Measurements from ENCODE around the gene ZC3H18.

- TF ChIP-seq, protein P1, sequence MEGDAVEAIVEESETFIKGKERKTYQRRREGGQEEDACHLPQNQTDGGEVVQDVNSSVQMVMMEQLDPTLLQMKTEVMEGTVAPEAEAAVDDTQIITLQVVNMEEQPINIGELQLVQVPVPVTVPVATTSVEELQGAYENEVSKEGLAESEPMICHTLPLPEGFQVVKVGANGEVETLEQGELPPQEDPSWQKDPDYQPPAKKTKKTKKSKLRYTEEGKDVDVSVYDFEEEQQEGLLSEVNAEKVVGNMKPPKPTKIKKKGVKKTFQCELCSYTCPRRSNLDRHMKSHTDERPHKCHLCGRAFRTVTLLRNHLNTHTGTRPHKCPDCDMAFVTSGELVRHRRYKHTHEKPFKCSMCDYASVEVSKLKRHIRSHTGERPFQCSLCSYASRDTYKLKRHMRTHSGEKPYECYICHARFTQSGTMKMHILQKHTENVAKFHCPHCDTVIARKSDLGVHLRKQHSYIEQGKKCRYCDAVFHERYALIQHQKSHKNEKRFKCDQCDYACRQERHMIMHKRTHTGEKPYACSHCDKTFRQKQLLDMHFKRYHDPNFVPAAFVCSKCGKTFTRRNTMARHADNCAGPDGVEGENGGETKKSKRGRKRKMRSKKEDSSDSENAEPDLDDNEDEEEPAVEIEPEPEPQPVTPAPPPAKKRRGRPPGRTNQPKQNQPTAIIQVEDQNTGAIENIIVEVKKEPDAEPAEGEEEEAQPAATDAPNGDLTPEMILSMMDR (IDR thresholded peaks at IDR 0.05; ENCODE audit: poor library complexity, severe bottlenecking) = no peak
- TF ChIP-seq REST (IDR thresholded peaks at IDR 0.05; ENCODE audit: borderline replicate concordance) (no peak), MXI1 (conservative IDR thresholded peaks at IDR 0.05; ENCODE audit: poor library complexity, severe bottlenecking) (no peak), POLR2AphosphoS5 (IDR thresholded peaks at IDR 0.05) (no peak), RAD21 (conservative IDR thresholded peaks at IDR 0.05) (no peak)
Measured at GRCh38 chr16:88653101-88653500, 82.9 kb downstream of the ZC3H18 start.
